HG02884 (cell line): ENCODE measurements around the gene METRN.

ENCODE experiments used
- ATAC-seq: cut with Tn5 transposase; IDR thresholded peaks from one replicate; pipeline ENCODE4 v1.9.1; 2021; ENCODE audit warnings: mild to moderate bottlenecking, moderate library complexity; ENCODE audit not compliant: unreplicated experiment

METRN gene

DNA sequence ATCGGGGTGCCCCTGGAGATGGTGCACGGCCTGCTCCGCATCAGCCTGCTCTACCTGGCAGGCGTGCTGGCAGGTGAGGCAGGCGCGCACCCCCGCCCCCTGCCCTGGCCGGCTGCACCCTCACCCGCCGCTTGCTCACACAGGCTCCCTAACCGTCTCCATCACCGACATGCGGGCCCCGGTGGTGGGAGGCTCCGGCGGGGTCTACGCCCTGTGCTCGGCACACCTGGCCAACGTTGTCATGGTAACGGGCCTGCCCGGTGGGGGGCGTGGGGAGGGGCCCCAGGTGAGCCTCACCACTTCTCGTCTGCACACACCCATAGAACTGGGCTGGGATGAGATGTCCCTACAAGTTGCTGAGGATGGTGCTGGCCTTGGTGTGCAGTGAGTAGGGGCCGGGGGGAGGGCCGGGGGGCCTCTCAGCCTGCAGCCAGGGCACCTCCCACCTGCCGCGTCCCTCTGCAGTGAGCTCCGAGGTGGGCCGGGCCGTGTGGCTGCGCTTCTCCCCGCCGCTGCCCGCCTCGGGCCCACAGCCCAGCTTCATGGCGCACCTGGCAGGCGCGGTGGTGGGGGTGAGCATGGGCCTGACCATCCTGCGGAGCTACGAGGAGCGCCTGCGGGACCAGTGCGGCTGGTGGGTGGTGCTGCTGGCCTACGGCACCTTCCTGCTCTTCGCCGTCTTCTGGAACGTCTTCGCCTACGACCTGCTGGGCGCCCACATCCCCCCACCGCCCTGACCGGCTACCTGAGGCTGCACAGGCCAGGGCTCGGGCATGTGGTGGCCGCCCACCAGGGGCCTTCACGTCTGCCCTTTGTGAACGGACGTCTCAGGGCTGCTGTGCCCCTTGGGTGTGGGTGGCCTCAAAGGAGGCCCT is 37.4 kb upstream of the METRN start:
- ATAC-seq = no peak

- no peak for ATAC-seq
These were observed 36.6 kb upstream of the METRN start for GRCh38 chr16:678209-678857.

DNA sequence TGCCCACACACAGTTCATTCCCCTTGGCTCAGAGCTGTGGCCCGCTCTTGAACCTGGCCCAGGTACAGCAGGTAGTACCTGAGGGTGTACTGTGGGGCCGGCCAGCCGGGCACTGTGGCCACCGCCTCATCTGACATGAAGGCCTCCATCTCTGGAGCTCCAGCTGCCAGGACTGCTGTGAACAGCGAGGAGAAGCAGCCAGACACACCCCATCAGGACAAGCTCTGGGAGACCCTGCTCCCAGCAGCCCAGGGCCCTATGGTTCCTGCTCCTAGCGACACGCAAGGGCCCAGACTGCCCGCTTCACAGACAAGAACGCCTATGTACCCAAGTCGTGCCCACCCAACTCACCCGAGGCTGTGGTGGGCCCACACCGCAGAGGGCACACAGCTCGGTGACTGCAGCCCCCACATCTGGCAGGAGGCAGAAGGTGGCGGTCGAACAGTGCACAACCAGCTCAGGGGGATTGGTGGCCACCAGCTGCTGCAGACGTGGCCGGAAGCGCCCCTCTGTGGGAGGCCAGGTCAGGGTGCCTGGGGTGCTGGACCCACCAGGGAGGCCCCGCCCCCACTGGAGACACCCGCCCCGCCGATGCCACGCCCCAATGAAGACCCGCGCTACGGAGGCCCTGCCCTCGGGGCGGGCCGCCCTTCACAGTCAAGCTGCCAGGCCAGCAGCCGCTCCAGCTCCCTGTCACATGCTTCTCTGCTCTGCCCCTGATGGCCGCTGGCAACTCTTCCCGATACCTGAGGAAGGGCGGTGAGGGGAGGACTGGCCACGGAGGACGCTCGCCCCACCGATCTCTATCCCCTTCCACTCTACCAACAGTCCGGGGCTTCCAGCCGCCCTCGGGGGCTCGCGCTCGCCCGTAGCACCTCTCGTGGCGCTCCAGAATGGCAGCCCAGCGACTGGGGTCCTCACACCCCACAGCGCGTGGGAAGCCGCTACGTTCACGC is 35.8 kb upstream of the METRN start:
- no peak for ATAC-seq

DNA sequence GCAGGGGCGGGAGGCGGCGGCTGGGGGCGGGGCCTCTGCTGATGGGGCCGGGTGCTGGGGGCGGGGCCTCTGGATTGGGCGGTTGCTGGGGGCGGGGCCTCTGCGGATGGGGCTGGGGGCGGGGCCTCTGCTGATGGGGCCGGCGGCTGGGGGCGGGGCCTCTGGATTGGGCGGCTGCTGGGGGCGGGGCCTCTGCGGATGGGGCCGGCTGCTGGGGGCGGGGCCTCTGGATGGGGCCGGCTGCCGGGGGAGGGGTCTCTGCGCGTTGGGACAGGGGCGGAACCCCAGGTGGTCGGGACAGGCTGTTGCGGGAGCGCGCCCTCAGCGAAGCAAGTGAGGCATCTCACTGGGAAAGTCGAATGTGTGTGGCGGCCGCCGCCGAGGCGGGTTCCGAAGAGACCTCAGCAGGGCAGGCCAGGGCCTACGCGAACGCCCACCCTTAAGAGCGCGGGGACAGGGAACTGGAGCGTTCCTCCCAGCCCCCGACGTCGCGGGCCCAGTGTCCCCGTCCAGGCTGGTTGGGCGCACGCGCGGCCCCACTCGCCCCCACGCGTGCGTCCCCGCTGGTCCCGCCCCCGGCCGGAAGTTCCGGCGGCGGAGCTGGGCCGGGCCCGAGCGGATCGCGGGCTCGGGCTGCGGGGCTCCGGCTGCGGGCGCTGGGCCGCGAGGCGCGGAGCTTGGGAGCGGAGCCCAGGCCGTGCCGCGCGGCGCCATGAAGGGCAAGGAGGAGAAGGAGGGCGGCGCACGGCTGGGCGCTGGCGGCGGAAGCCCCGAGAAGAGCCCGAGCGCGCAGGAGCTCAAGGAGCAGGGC is 34.9 kb upstream of the METRN start, which contains the start of gene STUB1:
TSS of gene STUB1 (plus strand) at position 597 of the 811 bp plus-strand sequence. CDS start at position 713, 116 bp downstream.
- ATAC-seq = peak; percentile 37

DNA sequence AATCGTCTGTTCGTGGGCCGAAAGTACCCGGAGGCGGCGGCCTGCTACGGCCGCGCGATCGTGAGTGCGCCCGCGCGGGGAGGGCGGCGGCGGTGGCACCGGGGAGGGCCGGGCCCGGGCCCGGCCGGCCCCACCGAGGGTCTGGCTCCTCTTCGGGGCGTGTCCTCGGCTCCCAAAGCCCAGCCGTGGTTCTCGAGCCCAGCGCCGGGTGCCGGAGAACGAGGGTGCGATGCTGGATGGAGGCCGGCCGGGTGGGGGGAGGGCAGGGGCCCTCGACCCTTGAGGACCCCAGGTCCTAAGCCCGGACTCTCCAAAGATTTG is 34.3 kb upstream of the METRN start:
- ATAC-seq = no peak

GRCh38 chr16:680967-681745 is 33.8 kb upstream of the METRN start:
- ATAC-seq = no peak

- no peak for ATAC-seq
These were observed 33.0 kb upstream of the METRN start for GRCh38 chr16:681746-682427.

GRCh38 chr16:682493-683395 is 32.2 kb upstream of the METRN start:
- ATAC-seq = no peak

DNA sequence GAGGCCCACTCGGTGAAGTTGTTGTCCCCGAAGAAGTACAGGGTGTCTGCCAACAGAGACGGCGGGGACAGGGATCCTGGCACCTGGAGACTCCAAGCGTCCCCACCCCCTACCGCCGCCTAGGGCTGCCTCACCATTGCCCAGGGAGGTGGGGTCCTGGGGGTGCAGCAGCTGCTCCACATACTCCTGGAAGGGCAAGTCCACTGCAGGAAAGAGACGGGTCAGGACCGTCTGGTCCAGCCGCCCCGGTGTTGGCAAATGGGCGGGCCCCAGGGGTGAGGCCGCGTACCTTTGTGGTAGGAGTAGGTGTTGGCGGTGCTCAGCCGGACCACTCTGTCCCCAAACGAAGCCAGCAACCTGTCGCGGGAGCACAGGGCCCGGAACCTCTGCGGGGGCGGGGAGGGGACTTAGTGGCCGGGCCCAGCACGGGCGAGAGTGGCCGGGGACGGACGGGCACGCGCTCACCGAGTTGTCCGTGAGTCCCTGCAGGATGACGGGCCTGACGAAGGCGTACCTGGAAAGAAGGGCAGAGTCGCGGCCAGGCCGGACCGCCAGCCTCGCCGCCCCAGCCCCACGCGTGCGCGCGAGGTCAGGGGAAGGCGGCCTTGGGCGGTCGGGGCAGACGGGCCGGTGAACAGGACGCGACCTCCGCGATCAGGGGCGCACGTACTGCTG is 31.4 kb upstream of the METRN start:
- no peak for ATAC-seq

- peak; percentile 55 for ATAC-seq
These were observed 30.7 kb upstream of the METRN start, which contains the start of gene JMJD8 for GRCh38 chr16:684071-684794. Gene JMJD8, minus strand, starts transcription at chr16:684334. Its CDS starts 15 bp downstream, at chr16:684319.

DNA sequence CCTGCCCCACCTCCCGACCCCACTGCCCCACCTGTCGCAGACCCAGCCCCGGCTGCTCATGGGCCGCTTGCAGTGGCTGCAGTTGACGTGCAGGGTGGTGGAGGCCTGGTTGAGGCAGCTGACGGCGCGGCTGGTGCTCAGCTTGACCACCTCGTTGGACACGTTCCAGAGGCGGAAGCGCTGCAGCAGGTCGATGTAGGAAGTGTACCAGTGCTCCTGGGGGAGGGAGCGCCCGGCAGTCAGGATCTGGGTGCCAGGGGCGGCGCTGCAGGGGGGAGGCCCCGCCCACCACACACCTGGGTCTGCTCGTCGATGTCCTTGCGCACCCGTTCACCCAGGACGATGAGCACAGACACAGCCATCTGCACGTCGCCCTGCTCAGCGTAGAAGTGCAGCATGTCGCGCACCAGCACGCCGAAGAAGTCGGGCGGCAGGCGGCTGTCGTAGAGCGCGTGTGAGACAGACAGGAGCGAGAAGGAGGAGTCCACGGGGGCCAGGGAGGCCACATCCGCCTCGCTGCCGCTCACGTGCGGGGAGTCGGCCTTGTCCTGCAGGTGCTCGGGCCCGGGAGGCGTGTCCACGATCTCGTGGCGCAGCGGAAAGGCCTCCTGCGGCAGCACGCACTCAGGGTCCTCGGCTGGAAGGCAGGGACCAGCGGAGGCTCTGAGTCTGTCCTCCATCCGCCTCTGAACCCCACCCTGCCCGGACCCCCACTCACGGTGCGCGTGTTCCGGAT is 29.8 kb upstream of the METRN start:
- no peak for ATAC-seq

DNA sequence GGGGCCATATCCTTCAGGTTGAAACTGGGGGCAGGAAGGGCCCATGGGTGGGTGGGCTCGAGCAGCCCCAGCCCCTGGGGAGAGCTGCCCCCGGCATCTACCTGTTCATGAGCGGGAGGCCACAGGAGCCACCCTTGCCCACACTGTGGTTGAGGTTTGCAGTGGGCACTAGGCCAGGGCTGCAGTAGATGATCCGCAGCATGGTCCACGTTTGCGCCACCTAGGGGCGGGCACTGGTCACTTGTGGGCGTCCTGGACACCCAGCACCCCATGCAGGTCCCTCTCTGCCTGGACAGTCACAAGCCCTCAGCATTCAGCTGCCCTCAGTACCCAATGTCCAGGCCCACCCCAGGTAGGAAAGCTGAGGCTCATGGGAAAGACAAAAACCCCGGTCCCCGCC is 29.0 kb upstream of the METRN start:
- no peak for ATAC-seq

- no peak for ATAC-seq
These were observed 28.3 kb upstream of the METRN start for GRCh38 chr16:686459-687260.

DNA sequence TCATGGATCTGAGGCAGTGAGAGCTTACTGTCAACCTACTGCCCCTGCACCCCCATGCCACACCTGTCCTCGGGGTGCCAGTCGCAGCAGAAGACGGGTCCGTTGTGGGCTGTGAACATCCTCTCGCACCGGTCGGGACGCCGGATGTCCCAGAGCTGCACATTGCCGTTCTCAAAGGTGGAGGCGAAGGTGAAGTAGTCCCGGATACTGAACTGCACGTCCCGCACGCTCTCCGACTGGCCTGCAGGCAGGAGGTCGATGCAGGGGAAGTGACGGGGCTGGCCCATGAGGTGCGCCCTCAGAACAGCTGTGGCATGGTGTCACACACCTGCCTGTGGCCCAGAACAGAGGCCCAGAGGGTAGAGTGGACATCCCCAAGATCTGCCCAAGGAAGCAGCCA is 27.4 kb upstream of the METRN start:
- no peak for ATAC-seq

DNA sequence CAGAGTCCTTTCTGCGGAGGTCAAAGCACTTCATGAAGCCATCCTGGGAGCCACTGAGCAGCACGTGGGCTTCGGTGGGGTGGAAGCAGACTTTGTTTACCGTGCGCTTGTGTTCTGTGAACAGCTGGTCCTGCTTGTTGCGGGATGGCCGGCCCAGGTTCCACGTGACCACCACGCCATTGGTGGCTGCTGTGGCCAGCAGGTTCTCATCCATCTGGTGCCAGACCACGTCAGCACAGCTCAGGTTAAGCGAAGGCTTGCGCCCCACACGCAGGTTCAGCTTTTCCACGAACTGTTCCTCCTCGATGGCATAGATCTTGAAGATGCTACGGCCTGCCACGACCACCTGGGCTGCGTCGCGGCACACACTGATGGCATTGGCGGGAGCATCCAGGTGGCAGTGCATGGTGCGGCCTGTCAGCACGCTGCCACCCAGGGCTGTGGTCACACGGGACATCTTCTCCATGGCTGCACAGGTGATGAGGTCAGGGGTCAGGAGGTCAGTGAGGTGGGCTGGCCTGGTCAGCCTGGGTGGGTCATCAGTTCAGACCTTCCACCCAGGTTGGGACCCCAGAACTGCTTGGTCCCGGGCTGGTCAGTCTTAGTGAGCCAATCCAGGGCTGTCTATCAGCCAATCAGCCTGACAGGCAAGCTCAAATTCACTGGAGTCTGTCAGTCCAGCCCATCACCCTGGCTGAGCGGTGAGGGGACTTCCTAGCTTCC is 25.6 kb upstream of the METRN start:
- no peak for ATAC-seq
